Ascending aorta (tissue), 2 donors: ENCODE results near the gene REEP5. TPM values are rescaled to one million over a fixed set of nuclear protein-coding genes. Genes with fewer than 3 reads are reported as not detected.

Experiments
- DNase-seq, 2 donors: peaks; one replicate each; pipeline ENCODE4 v3.0.0-alpha.2; 2019; ENCODE audit warnings: low spot score in 2 of 2
- H3K27ac ChIP-seq, 2 donors: fragments of 200-600 bp; sonication (generic); one replicate each; pipeline ENCODE4 v1.5.1; 2016 to 2017; ENCODE audit warnings: mild to moderate bottlenecking in 1 of 2
- H3K27me3 ChIP-seq: fragments of 200-600 bp; sonication (generic); one replicate; pipeline ENCODE4 v1.5.1; 2017
- H3K36me3 ChIP-seq, 2 donors: fragments of 200-600 bp; sonication (generic); one replicate each; pipeline ENCODE4 v1.5.1; 2016
- H3K4me1 ChIP-seq, 2 donors: fragments of 200-600 bp; sonication (generic); one replicate each; pipeline ENCODE4 v1.5.1; 2016 to 2017; ENCODE audit warnings: mild to moderate bottlenecking in 1 of 2
- H3K4me3 ChIP-seq, 2 donors: fragments of 200-600 bp; sonication (generic); one replicate each; pipeline ENCODE4 v1.5.1; 2016 to 2017; ENCODE audit warnings: mild to moderate bottlenecking in 1 of 2
- H3K9me3 ChIP-seq, 2 donors: fragments of 200-600 bp; sonication (generic); one replicate each; pipeline ENCODE4 v1.5.1; 2016
- intact Hi-C: fragments of 100-400 bp; cut with DNase I; formaldehyde crosslinking; loops from one replicate; pipeline ENCODE4 v1.15.1; 2023
- total RNA-seq: library from RNA; depleted of rRNA; stranded (reverse); fragments of >200 nt; gene quantifications from one replicate; pipeline ENCODE4 v1.1.0, GENCODE V29; 2016
- TF ChIP-seq, protein P1 (sequence below), 3 experiments: fragments of 200-600 bp in 2 of 3; fragments of 450-650 bp in 1 of 3; sonication (generic) in 2 of 3; IDR thresholded peaks; one replicate each; pipeline ENCODE4 v1.5.1; 2016 to 2019; ENCODE audit warnings: antibody characterized with exemption in 3 of 3, mild to moderate bottlenecking in 1 of 3, moderate library complexity in 1 of 3

The REEP5 gene
- total RNA-seq, 1 donor from 2014 or later, result 49.7 TPM

- TF ChIP-seq, protein P1, sequence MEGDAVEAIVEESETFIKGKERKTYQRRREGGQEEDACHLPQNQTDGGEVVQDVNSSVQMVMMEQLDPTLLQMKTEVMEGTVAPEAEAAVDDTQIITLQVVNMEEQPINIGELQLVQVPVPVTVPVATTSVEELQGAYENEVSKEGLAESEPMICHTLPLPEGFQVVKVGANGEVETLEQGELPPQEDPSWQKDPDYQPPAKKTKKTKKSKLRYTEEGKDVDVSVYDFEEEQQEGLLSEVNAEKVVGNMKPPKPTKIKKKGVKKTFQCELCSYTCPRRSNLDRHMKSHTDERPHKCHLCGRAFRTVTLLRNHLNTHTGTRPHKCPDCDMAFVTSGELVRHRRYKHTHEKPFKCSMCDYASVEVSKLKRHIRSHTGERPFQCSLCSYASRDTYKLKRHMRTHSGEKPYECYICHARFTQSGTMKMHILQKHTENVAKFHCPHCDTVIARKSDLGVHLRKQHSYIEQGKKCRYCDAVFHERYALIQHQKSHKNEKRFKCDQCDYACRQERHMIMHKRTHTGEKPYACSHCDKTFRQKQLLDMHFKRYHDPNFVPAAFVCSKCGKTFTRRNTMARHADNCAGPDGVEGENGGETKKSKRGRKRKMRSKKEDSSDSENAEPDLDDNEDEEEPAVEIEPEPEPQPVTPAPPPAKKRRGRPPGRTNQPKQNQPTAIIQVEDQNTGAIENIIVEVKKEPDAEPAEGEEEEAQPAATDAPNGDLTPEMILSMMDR (IDR thresholded peaks at IDR 0.05), result no peak
- DNase-seq, result no peak
- Histone ChIP-seq H3K27me3 (no peaks in the 10 kb centered on the region), H3K27ac (no peak overlapping the region), H3K4me1 (peaks cover 0 to 24% of the 10 kb centered on the region in 2 donors), H3K36me3 (no peaks in the 10 kb centered on the region), H3K9me3 (no peaks in the 10 kb centered on the region), H3K4me3 (no peak overlapping the region)
- intact Hi-C loops, result no loop called here
These were observed 34.6 kb upstream of the REEP5 start for GRCh38 chr5:112956606-112957005.

GRCh38 chr5:112951124-112951702, 29.2 kb upstream of the REEP5 start:
- Histone ChIP-seq H3K36me3 (no peaks in the 10 kb centered on the region), H3K27me3 (no peaks in the 10 kb centered on the region), H3K4me3 (no peak overlapping the region), H3K27ac (no peak overlapping the region), H3K9me3 (no peaks in the 10 kb centered on the region), H3K4me1 (no peaks in the 10 kb centered on the region)
- TF ChIP-seq, protein P1 (IDR thresholded peaks at IDR 0.05), result no peak
- intact Hi-C loops, result no loop called here
- DNase-seq, result no peak

GRCh38 chr5:112948458-112948857, 26.4 kb upstream of the REEP5 start:
- Histone ChIP-seq H3K4me3 (no peak overlapping the region), H3K27ac (no peak overlapping the region), H3K4me1 (no peaks in the 10 kb centered on the region), H3K27me3 (no peaks in the 10 kb centered on the region), H3K36me3 (no peaks in the 10 kb centered on the region), H3K9me3 (no peaks in the 10 kb centered on the region)
- TF ChIP-seq, protein P1 (IDR thresholded peaks at IDR 0.05), result no peak
- no peak for DNase-seq
- intact Hi-C loops, result no loop called here

DNA sequence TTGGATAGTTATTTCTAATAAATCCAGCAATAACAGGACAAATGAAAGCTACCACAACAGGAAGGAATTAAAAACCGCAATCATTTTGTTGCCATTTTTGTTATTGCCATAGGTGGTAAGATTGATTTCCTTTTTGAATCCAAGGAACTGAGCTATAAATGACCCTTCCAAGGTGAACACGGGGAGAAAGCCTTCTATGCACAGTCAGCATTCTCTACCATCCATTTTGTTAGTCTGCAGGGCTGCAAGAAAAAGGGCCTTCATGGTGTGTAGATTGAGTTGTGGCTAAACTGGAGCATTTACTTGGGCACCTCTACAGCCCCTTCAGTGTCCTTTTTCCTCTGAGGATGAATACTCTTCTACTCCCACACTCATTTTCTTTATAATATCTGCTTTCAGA, 18.6 kb upstream of the REEP5 start:
- DNase-seq, result no peak
- intact Hi-C loops, result no loop called here
- Histone ChIP-seq H3K4me3 (no peak overlapping the region), H3K27me3 (no peaks in the 10 kb centered on the region), H3K36me3 (no peaks in the 10 kb centered on the region), H3K27ac (no peak overlapping the region), H3K4me1 (no peaks in the 10 kb centered on the region), H3K9me3 (no peaks in the 10 kb centered on the region)
- TF ChIP-seq, protein P1 (IDR thresholded peaks at IDR 0.05), result no peak

- DNase-seq, result no peak
- no peaks in the 10 kb centered on the region for H3K36me3 ChIP-seq
- TF ChIP-seq, protein P1 (IDR thresholded peaks at IDR 0.05), result no peak
- no peaks in the 10 kb centered on the region for H3K27me3 ChIP-seq
- intact Hi-C loops, result no loop called here
- no peak overlapping the region for H3K27ac ChIP-seq
- no peak overlapping the region for H3K4me3 ChIP-seq
- H3K4me1 ChIP-seq, result no peaks in the 10 kb centered on the region
- H3K9me3 ChIP-seq, result no peaks in the 10 kb centered on the region
These were observed 16.3 kb upstream of the REEP5 start for GRCh38 chr5:112938286-112938685.

GRCh38 chr5:112935675-112936074, 13.6 kb upstream of the REEP5 start:
- TF ChIP-seq, protein P1 (IDR thresholded peaks at IDR 0.05), result no peak
- H3K36me3 ChIP-seq, result no peaks in the 10 kb centered on the region
- no peak overlapping the region for H3K4me3 ChIP-seq
- H3K4me1 ChIP-seq, result no peaks in the 10 kb centered on the region
- no peak for DNase-seq
- H3K27ac ChIP-seq, result no peak overlapping the region
- H3K27me3 ChIP-seq, result no peaks in the 10 kb centered on the region
- intact Hi-C loops, result no loop called here
- H3K9me3 ChIP-seq, result no peaks in the 10 kb centered on the region
